ENCODE results near the gene STK32A.

Gene STK32A

DNA sequence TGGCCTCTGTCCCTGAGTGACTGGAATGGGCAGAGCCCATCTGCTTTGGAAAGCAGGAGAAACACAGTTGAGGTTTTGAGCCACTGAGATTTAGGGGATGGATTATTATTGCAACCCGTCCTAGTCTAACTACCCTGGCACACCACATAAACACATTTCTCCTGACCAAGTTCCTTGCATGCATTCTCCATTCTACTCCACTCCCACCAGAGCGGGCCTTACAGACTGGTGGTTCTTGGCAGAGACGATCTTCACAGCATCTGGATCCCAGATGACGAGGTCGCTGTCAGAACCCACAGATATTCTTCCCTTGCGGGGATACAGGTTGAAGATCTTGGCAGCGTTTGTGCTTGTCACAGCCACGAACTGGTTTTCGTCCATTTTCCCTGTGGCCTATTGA is 164.0 kb downstream of the STK32A start:
- H3K27ac ChIP-seq = no peak overlapping the region
- no peaks in the 10 kb centered on the region for H3K36me3 ChIP-seq
- no peak overlapping the region for H3K4me3 ChIP-seq
- H3K9me3 ChIP-seq = no peaks in the 10 kb centered on the region
- no peak overlapping the region for H3K4me2 ChIP-seq
- no peak overlapping the region for H3K9ac ChIP-seq
- H3K4me1 ChIP-seq = peaks cover 5% of the 10 kb centered on the region
- H4K20me1 ChIP-seq = no peaks in the 10 kb centered on the region
- TF ChIP-seq Cebpa-rat (IDR thresholded peaks at IDR 0.05) = no peak
- no peaks in the 10 kb centered on the region for H3K27me3 ChIP-seq

DNA sequence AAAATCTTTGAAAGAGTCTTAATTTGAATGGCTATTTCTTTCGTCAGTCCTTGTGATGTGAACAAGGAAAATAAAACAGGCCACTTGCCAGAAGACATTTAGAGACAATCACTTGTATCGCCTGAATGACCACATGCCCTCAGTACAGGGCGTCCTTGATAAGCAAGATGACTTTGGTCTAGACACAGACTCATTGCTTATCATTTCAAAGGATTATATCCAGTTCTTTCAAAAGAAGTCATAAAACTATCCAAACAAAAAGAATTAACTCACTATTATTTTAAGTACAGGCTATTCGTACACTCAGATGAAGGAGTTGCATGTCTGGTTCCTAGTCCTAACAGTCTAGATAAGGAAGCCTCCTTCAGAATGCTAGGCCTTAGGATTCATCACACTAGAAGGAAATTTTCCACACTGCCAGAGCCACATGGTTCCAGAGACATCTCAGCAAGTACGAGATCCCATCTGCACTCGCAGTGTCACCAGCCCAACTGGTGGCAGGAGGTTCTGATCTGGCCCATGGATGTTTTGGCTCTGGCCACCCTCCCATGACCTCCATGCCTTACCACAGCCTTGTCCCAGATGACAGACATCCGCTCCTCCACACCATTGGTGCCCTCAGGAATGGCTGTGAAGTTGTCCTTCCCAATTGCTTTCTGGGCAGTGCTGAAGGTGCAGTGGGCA is 165.4 kb downstream of the STK32A start:
- TF ChIP-seq Cebpa-rat (IDR thresholded peaks at IDR 0.05) = no peak
- Histone ChIP-seq H3K9ac (no peak overlapping the region), H3K4me1 (no peaks in the 10 kb centered on the region), H4K20me1 (no peaks in the 10 kb centered on the region), H3K4me2 (no peak overlapping the region), H3K27ac (no peak overlapping the region), H3K27me3 (no peaks in the 10 kb centered on the region), H3K9me3 (no peaks in the 10 kb centered on the region), H3K36me3 (no peaks in the 10 kb centered on the region), H3K4me3 (no peak overlapping the region)

DNA sequence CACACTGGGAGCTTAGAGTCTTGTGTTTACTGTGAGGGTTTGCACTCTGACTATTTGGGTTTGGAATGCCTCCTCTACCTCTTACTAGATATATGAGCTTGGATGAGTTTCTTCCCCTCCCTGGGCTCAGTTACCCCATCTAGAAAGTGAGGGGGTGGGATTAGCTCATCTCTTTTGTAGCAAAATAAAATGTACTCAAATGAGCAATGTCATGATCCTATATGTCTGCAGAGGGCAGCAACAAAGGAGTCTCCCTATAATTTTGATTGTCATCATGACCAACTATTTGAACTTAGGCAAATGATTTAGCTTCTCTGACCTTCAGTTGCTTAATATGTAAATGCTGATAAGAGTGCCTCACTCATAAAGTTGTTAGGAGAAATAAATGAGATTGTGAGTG is 166.1 kb downstream of the STK32A start:
- no peaks in the 10 kb centered on the region for H4K20me1 ChIP-seq
- no peaks in the 10 kb centered on the region for H3K9me3 ChIP-seq
- no peaks in the 10 kb centered on the region for H3K4me1 ChIP-seq
- H3K27me3 ChIP-seq = no peaks in the 10 kb centered on the region
- no peak for TF ChIP-seq Cebpa-rat (IDR thresholded peaks at IDR 0.05)
- H3K36me3 ChIP-seq = no peaks in the 10 kb centered on the region
- no peak overlapping the region for H3K4me3 ChIP-seq
- no peak overlapping the region for H3K9ac ChIP-seq
- no peak overlapping the region for H3K4me2 ChIP-seq
- no peak overlapping the region for H3K27ac ChIP-seq

DNA sequence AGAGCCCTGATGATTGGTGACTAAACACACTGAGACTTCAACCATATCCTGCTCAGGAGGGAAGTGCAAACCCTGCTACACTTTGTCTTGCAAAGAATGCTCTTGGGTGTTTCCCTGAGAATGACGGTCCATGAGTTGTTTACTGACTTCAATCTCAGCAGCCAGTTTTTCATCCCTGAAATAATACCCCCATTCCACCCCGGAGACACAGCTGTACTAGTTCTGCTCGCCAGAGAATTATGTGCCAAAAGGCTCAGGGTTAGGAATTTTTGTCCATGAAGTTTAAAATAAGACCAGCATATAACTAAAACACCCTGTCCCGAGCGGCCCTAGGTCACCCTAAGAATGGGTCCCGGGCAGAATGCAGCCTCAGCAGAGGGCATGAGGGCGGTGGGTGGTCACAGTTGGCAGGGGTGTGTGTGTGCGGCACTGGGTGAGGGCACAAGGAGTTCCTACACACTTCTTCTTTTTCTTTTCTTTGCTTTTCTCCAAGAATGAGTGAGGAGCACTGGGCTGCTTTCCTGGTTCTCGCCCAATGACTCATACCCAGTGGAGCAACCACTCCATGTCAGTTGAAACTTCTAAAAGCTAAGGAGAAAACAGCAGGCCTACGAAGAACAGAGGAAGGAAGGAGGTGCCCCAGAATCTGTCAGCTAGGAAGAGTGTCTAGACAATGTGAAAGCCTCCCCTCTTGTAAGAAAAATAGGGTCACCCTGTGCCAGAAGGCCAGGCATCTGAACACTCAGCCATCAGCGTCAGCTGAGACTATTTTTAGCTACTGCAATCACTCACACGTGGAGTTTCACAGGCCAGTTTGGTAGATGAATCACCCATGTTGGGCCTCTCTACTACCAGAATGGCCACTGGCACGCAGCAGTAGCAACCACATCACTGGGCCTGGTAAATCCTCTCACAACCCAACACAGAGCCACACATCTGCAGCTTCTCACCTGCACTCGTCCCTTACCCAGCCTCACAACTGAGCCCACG is 169.1 kb downstream of the STK32A start:
- H4K20me1 ChIP-seq = no peaks in the 10 kb centered on the region
- no peak overlapping the region for H3K27ac ChIP-seq
- H3K9ac ChIP-seq = no peak overlapping the region
- no peaks in the 10 kb centered on the region for H3K4me1 ChIP-seq
- no peak overlapping the region for H3K4me3 ChIP-seq
- no peak overlapping the region for H3K4me2 ChIP-seq
- no peaks in the 10 kb centered on the region for H3K27me3 ChIP-seq
- no peak for TF ChIP-seq Cebpa-rat (IDR thresholded peaks at IDR 0.05)
- H3K9me3 ChIP-seq = no peaks in the 10 kb centered on the region
- no peaks in the 10 kb centered on the region for H3K36me3 ChIP-seq

DNA sequence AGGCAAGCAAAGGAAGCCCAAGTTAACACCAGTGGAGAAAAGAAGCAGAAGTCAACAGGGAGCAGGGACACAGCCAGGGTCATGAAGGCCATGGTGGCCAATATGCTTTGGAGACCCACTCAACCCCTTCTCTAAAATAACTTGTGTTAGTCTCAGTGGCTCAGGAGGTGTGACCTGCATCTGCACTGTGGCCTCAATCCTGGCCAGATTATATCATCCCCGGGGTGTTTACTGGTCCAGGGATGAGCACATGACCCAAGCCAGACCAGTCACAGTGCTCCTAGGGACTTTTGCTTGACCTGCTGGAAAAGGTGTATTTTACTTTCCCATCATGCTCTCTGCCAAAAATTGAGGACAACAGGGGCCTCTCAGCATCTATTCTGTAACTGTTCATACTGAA is 169.9 kb downstream of the STK32A start:
- no peak for TF ChIP-seq Cebpa-rat (IDR thresholded peaks at IDR 0.05)
- Histone ChIP-seq H3K9ac (no peak overlapping the region), H3K4me3 (no peak overlapping the region), H3K4me1 (no peaks in the 10 kb centered on the region), H3K9me3 (no peaks in the 10 kb centered on the region), H3K27ac (no peak overlapping the region), H3K4me2 (no peak overlapping the region), H4K20me1 (no peaks in the 10 kb centered on the region), H3K27me3 (no peaks in the 10 kb centered on the region), H3K36me3 (no peaks in the 10 kb centered on the region)

DNA sequence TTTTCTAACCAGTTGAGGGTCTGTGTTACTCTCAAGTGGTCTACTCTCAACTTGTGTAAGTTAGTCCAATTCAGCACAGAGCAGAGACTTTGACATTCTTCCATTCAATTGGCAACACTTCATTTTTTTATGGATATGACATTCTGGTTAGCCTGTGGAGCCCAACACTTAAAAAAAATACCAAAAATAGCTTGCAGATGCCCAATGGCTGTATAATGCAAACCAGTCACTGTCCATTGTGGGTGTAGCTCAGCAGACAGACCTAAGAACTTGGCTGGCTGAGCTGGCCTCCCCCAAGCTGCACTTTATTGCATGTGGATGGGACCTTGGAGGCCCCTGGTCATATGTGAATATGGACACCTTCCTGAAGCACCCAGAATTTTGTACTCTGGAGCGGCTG is 171.8 kb downstream of the STK32A start:
- no peak for TF ChIP-seq Cebpa-rat (IDR thresholded peaks at IDR 0.05)
- H3K9me3 ChIP-seq = no peaks in the 10 kb centered on the region
- H3K4me1 ChIP-seq = no peaks in the 10 kb centered on the region
- H3K36me3 ChIP-seq = no peaks in the 10 kb centered on the region
- no peak overlapping the region for H3K9ac ChIP-seq
- H3K4me3 ChIP-seq = no peak overlapping the region
- no peak overlapping the region for H3K27ac ChIP-seq
- H4K20me1 ChIP-seq = no peaks in the 10 kb centered on the region
- H3K4me2 ChIP-seq = no peak overlapping the region
- no peaks in the 10 kb centered on the region for H3K27me3 ChIP-seq

- Histone ChIP-seq H3K4me2 (no peak overlapping the region), H3K4me1 (no peaks in the 10 kb centered on the region)
These were observed 172.4 kb downstream of the STK32A start for GRCh38 chr5:147407094-147407681.

GRCh38 chr5:147408980-147409379 is 174.2 kb downstream of the STK32A start:
- Histone ChIP-seq H3K9ac (no peak overlapping the region), H3K36me3 (no peaks in the 10 kb centered on the region), H4K20me1 (no peaks in the 10 kb centered on the region), H3K4me1 (no peaks in the 10 kb centered on the region), H3K4me2 (no peak overlapping the region), H3K4me3 (no peak overlapping the region), H3K27me3 (no peaks in the 10 kb centered on the region), H3K9me3 (no peaks in the 10 kb centered on the region), H3K27ac (no peak overlapping the region)
- no peak for TF ChIP-seq Cebpa-rat (IDR thresholded peaks at IDR 0.05)

More at GRCh38 chr5:147407094-147407681, 172.4 kb downstream of the STK32A start:
- H3K4me3 ChIP-seq = no peak overlapping the region
- no peaks in the 10 kb centered on the region for H3K9me3 ChIP-seq
- no peak overlapping the region for H3K27ac ChIP-seq
- TF ChIP-seq Cebpa-rat (IDR thresholded peaks at IDR 0.05) = no peak
- no peaks in the 10 kb centered on the region for H3K36me3 ChIP-seq
- H3K27me3 ChIP-seq = no peaks in the 10 kb centered on the region
- H4K20me1 ChIP-seq = no peaks in the 10 kb centered on the region
- no peak overlapping the region for H3K9ac ChIP-seq

DNA sequence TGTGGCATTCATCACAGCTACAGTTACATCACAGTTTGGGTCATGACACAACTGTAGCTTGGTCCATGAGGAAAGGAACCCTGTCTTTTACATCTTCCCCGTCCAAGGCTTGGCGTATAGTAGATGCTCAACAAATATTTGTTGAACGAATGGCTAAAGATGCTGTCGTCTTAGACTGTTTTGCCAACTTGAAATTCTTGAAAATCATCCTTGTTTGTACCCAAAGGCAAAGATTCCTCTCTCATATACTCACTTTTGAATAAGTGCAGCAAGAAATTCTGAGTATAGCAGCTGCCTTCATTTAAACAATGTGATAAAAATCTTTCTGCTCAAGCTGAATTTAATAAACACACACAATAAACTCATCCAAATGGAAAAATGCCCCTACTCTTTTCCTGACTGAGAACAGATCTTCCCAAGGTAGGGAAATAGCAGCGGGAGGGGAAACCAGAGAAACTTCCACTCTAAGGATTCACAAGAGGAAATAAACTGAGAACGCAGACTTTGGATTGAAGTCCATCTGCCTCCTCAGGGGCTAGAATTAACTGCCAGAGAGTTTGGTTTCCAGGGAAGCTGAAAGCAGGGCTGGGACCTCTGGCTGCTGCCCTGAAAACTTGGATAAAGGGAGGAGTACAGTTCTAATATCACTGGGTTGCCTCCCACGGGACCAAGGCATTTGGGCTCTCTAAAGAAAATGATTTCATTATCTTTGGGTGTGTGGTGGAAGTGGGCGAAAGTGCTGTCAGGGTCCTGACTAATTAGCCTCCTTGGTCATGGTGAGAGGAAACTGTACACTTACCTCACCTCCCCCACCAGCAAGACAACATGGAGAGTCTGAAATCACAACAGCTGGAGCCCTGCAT is 175.9 kb downstream of the STK32A start:
- TF ChIP-seq Cebpa-rat (IDR thresholded peaks at IDR 0.05) = no peak
- H3K36me3 ChIP-seq = no peaks in the 10 kb centered on the region
- no peaks in the 10 kb centered on the region for H3K27me3 ChIP-seq
- no peak overlapping the region for H3K27ac ChIP-seq
- no peak overlapping the region for H3K4me2 ChIP-seq
- H3K4me1 ChIP-seq = no peaks in the 10 kb centered on the region
- H3K4me3 ChIP-seq = no peak overlapping the region
- no peaks in the 10 kb centered on the region for H4K20me1 ChIP-seq
- no peaks in the 10 kb centered on the region for H3K9me3 ChIP-seq
- H3K9ac ChIP-seq = no peak overlapping the region
